ENCODE results near the gene SLIT3. TPM values are rescaled to one million over a fixed set of nuclear protein-coding genes. Genes with fewer than 3 reads are reported as not detected.
A peak's percentile ranks its signal among the peaks of the same experiment; 100 is the strongest.

The SLIT3 gene
- total RNA-seq, 3 donors from 2014 or later, result 30.7 to 103 (median 54.1) TPM

DNA sequence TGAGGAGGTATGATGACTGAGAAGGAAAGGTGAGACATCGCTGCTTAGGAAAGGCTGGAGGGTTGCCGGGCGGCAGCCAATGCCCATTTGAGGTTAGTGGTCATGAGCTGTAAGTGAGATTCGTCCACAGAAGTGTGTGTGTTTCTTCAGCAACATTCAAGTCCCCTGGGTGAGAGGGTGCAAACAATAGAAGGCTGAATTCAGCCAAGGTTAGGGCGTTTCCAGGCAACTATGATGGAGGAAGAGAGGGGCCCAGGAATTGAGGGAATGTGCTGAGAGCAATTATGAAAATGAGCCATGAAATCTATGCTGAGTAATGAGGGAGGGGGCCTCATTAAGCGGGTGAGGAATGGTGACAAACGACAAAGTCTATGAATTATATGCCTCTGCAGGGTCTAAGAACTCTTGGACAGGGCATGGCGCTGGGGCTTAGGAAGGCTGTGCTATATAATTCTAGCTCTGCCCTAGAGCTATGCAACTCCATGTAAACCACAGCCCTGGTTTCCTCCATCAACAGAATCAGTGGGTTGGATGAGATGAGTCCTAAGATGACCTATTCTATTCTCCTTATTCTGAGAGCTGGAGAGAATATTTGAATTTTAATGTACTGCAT lies 96.0 kb downstream of the SLIT3 start:
- intact Hi-C loops (cut with DNase I; ENCODE audit: low total_unique reads), result no loop called here
- H3K27ac ChIP-seq, result no peak overlapping the region
- no peaks in the 10 kb centered on the region for H3K36me3 ChIP-seq
- no peaks in the 10 kb centered on the region for H3K9me3 ChIP-seq
- no peak overlapping the region for H3K4me3 ChIP-seq
- TF ChIP-seq POLR2A (IDR thresholded peaks at IDR 0.05), result no peak
- TF ChIP-seq, protein P1, sequence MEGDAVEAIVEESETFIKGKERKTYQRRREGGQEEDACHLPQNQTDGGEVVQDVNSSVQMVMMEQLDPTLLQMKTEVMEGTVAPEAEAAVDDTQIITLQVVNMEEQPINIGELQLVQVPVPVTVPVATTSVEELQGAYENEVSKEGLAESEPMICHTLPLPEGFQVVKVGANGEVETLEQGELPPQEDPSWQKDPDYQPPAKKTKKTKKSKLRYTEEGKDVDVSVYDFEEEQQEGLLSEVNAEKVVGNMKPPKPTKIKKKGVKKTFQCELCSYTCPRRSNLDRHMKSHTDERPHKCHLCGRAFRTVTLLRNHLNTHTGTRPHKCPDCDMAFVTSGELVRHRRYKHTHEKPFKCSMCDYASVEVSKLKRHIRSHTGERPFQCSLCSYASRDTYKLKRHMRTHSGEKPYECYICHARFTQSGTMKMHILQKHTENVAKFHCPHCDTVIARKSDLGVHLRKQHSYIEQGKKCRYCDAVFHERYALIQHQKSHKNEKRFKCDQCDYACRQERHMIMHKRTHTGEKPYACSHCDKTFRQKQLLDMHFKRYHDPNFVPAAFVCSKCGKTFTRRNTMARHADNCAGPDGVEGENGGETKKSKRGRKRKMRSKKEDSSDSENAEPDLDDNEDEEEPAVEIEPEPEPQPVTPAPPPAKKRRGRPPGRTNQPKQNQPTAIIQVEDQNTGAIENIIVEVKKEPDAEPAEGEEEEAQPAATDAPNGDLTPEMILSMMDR (IDR thresholded peaks at IDR 0.05), result no peak
- TF ChIP-seq POLR2AphosphoS5 (IDR thresholded peaks at IDR 0.05), result no peak
- no peak for DNase-seq (ENCODE audit: low spot score in 2 of 2)
- no peaks in the 10 kb centered on the region for H3K27me3 ChIP-seq
- no peaks in the 10 kb centered on the region for H3K4me1 ChIP-seq

DNA sequence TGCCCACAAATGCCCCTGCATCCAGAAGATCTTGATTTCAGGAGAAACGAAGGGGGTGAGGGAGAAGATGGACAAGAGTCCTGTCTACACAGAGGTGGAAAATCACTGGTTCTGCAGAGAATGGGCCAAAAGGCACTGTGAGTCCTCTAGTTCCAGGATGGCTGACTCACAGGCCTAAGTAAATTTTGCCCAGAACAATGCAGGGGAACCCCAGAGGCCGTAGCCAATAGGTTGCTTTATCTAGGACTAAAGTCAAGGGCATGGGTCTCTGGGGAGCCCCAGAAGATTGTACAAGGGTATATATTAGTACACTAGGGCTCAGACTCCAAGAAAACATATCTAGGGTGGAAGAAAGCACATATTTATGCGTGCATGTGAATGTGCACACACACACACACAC lies 98.0 kb downstream of the SLIT3 start:
- DNase-seq (ENCODE audit: low spot score in 2 of 2), result no peak
- intact Hi-C loops (cut with DNase I; ENCODE audit: low total_unique reads), result no loop called here
- H3K27ac ChIP-seq, result peak overlapping the region in 1 of 2 donors; percentile 19
- no peaks in the 10 kb centered on the region for H3K4me1 ChIP-seq
- H3K4me3 ChIP-seq, result no peak overlapping the region
- no peak for TF ChIP-seq POLR2AphosphoS5 (IDR thresholded peaks at IDR 0.05)
- no peaks in the 10 kb centered on the region for H3K36me3 ChIP-seq
- H3K27me3 ChIP-seq, result no peaks in the 10 kb centered on the region
- no peaks in the 10 kb centered on the region for H3K9me3 ChIP-seq

DNA sequence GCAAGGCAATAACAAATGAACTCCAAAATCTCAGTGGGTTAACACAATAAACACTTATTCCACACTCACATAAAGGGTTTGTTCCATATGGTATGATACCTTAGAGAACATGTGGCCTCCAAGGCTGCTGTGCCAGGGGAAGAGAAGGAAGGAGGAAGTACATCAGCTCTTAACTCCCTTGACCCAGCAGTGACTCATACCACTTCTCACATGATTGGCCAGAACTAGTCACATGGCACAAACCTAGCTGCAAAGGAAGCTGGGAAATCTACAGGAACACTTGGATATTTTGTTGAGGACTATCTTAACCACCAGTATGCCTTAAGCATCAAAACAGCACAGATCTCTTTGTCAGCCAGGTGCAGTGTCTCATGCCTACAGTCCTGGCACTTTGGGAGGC lies 99.3 kb downstream of the SLIT3 start:
- H3K9me3 ChIP-seq, result no peaks in the 10 kb centered on the region

DNA sequence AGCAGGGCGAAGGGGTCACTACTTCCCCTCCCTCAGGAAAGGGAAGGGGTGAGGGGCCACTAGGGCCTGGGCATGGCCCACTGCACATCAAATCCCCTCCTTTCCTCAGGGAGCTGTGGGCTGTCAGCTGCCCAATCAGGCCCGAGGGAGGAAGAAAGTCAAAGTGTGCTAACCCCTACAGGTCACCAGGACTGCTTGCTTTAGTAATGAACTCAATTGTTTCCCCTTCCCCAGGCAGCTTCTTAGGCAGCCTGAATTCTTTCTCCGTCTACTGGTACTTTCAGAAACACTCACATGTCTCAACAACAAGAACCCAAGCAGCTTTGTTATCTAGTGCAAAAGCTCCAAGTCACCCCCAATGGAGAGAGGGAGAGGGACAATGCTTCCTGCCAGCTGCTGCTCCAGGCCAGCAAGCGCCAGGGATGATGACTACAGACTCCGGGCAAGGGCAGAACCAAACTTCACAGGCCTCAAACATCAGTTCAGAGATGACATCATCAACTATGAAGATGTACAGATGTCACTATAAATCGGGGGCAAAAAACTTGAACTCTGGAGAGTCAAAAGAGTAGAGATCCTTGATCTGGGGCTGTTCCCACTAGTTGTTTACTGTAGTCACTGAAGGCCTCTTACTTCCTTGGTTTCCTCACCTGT lies 100.7 kb downstream of the SLIT3 start:
- no peaks in the 10 kb centered on the region for H3K4me1 ChIP-seq
- TF ChIP-seq, protein P1 (IDR thresholded peaks at IDR 0.05), result no peak
- no peak for TF ChIP-seq POLR2AphosphoS5 (IDR thresholded peaks at IDR 0.05)
- no peak for TF ChIP-seq POLR2A (IDR thresholded peaks at IDR 0.05)
- no peaks in the 10 kb centered on the region for H3K9me3 ChIP-seq
- H3K4me3 ChIP-seq, result no peak overlapping the region
- DNase-seq (ENCODE audit: low spot score in 2 of 2), result no peak
- intact Hi-C loops (cut with DNase I; ENCODE audit: low total_unique reads), result no loop called here
- no peak overlapping the region for H3K27ac ChIP-seq
- H3K27me3 ChIP-seq, result no peaks in the 10 kb centered on the region
- H3K36me3 ChIP-seq, result no peaks in the 10 kb centered on the region

More for the DNA sequence above, 99.3 kb downstream of the SLIT3 start:
- Histone ChIP-seq H3K27me3 (no peaks in the 10 kb centered on the region), H3K4me3 (no peak overlapping the region), H3K27ac (no peak overlapping the region), H3K36me3 (no peaks in the 10 kb centered on the region), H3K4me1 (no peaks in the 10 kb centered on the region)
- TF ChIP-seq, protein P1 (IDR thresholded peaks at IDR 0.05), result no peak
- no peak for TF ChIP-seq POLR2A (IDR thresholded peaks at IDR 0.05)
- TF ChIP-seq POLR2AphosphoS5 (IDR thresholded peaks at IDR 0.05), result no peak
- intact Hi-C loops (cut with DNase I; ENCODE audit: low total_unique reads), result no loop called here
- no peak for DNase-seq (ENCODE audit: low spot score in 2 of 2)

DNA sequence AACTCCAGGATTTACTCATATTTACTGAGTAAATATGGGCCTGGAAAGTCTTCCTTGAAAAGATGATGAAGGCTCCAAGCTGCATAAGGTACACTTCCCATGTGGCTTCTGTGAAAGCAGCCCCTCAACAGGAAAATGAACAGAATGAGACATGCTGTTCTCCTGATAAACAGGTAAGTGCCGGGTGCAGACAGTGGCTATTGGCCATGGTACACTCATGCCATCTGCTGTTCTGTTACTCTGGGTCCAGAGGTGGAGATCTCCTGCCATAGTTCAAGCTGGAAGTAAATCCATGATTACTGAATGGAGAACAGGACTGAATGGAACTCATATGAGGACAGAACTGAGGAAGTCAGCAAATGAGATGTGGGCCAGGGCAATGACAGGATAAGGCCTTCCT lies 103.6 kb downstream of the SLIT3 start:
- Histone ChIP-seq H3K27me3 (no peaks in the 10 kb centered on the region), H3K4me3 (no peak overlapping the region), H3K4me1 (no peaks in the 10 kb centered on the region), H3K9me3 (no peaks in the 10 kb centered on the region), H3K36me3 (no peaks in the 10 kb centered on the region), H3K27ac (no peak overlapping the region)
- DNase-seq (ENCODE audit: low spot score in 2 of 2), result peak in 1 of 2 donors; percentile 36
- TF ChIP-seq POLR2AphosphoS5 (IDR thresholded peaks at IDR 0.05) (no peak), POLR2A (IDR thresholded peaks at IDR 0.05) (no peak)
- TF ChIP-seq, protein P1 (IDR thresholded peaks at IDR 0.05), result peak in 1 of 3 donors; percentile 54
- intact Hi-C loops (cut with DNase I; ENCODE audit: low total_unique reads), result loop anchor here (10.0 kb wide), 1 partner anchor 203 kb away; no protein-coding TSS in a partner anchor

Measured in breast epithelium (tissue), 4 donors.